Astrocyte (in vitro differentiated cells and primary cell): ENCODE data around the gene IQCE. TPM values are rescaled to one million over a fixed set of nuclear protein-coding genes. Genes with fewer than 3 reads are reported as not detected.
A peak's percentile ranks its signal among the peaks of the same experiment; 100 is the strongest.

Experiments used
- DNase-seq: peaks from one replicate; pipeline ENCODE4 v3.0.0-alpha.2; 2010; ENCODE audit warnings: low read depth
- FAIRE-seq: peaks from 2 replicates; lab custom pipeline; 2011; peaks lifted over from hg19 to GRCh38; lab: Jason Lieb, UNC
- H2AFZ ChIP-seq: 2 replicates; pipeline ENCODE4 v1.6.0; 2012; ENCODE audit warnings: low read depth, low read length, inconsistent platforms
- H3K27ac ChIP-seq: 2 replicates; pipeline ENCODE4 v1.5.1; 2011; ENCODE audit warnings: low read depth, low read length, inconsistent platforms
- H3K27me3 ChIP-seq: 2 replicates; pipeline ENCODE4 v1.6.0; 2011; ENCODE audit warnings: low read length, inconsistent platforms; ENCODE audit not compliant: insufficient read depth
- H3K36me3 ChIP-seq: 2 replicates; pipeline ENCODE4 v1.5.1; 2011; ENCODE audit warnings: low read length, inconsistent platforms; ENCODE audit not compliant: insufficient read depth
- H3K4me1 ChIP-seq: 2 replicates; pipeline ENCODE4 v1.5.1; 2011; ENCODE audit warnings: low read length, inconsistent platforms; ENCODE audit not compliant: insufficient read depth
- H3K4me2 ChIP-seq: 2 replicates; pipeline ENCODE4 v1.6.0; 2012; ENCODE audit warnings: low read length, inconsistent platforms
- H3K4me3 ChIP-seq: 2 replicates; pipeline ENCODE4 v1.5.1; 2011; ENCODE audit warnings: low read depth, mild to moderate bottlenecking, low read length, inconsistent platforms; ENCODE audit not compliant: insufficient read depth
- H3K79me2 ChIP-seq: 2 replicates; pipeline ENCODE4 v1.6.0; 2012; ENCODE audit warnings: mild to moderate bottlenecking, low read length, inconsistent platforms; ENCODE audit not compliant: insufficient read depth
- H3K9ac ChIP-seq: 2 replicates; pipeline ENCODE4 v1.6.0; 2012; ENCODE audit warnings: mild to moderate bottlenecking, low read length, inconsistent platforms
- H3K9me3 ChIP-seq: 2 replicates; pipeline ENCODE4 v1.5.1; 2012; ENCODE audit warnings: low read depth, mild to moderate bottlenecking, low read length, inconsistent platforms; ENCODE audit not compliant: insufficient read depth
- H4K20me1 ChIP-seq: 2 replicates; pipeline ENCODE4 v1.6.0; 2012; ENCODE audit warnings: low read length, inconsistent platforms; ENCODE audit not compliant: insufficient read depth
- H3K27ac Mint-ChIP-seq: one replicate; pipeline ENCODE4 v1.8.0; 2021; ENCODE audit warnings: mild to moderate bottlenecking, mixed read lengths; ENCODE audit not compliant: unreplicated experiment
- H3K27me3 Mint-ChIP-seq: one replicate; pipeline ENCODE4 v1.8.0; 2021; ENCODE audit warnings: low read depth, mixed read lengths; ENCODE audit not compliant: unreplicated experiment
- H3K36me3 Mint-ChIP-seq: one replicate; pipeline ENCODE4 v1.8.0; 2021; ENCODE audit warnings: low read depth, mixed read lengths; ENCODE audit not compliant: unreplicated experiment
- H3K4me1 Mint-ChIP-seq: one replicate; pipeline ENCODE4 v1.8.0; 2021; ENCODE audit warnings: low read depth, mixed read lengths; ENCODE audit not compliant: unreplicated experiment
- H3K4me3 Mint-ChIP-seq: one replicate; pipeline ENCODE4 v1.8.0; 2021; ENCODE audit warnings: mild to moderate bottlenecking, moderate library complexity, mixed read lengths; ENCODE audit not compliant: unreplicated experiment
- H3K9me3 Mint-ChIP-seq: one replicate; pipeline ENCODE4 v1.8.0; 2021; ENCODE audit warnings: mild to moderate bottlenecking, mixed read lengths; ENCODE audit not compliant: unreplicated experiment
- CTCF ChIP-seq: IDR thresholded peaks from 2 replicates; pipeline ENCODE4 v1.5.1; 2011; ENCODE audit warnings: low read depth, mild to moderate bottlenecking, inconsistent platforms, low read length, moderate library complexity; ENCODE audit not compliant: insufficient read depth
- EZH2 ChIP-seq: IDR thresholded peaks from 2 replicates; pipeline ENCODE4 v1.6.1; 2012; ENCODE audit warnings: mild to moderate bottlenecking, low read length, inconsistent platforms; ENCODE audit not compliant: insufficient read depth
- total RNA-seq: library from RNA; stranded (reverse); gene quantifications from 2 replicates; pipeline ENCODE4 v1.2.1, GENCODE V29; 2021

Gene IQCE
- total RNA-seq, 1 donor from 2014 or later, result 13.1 TPM

DNA sequence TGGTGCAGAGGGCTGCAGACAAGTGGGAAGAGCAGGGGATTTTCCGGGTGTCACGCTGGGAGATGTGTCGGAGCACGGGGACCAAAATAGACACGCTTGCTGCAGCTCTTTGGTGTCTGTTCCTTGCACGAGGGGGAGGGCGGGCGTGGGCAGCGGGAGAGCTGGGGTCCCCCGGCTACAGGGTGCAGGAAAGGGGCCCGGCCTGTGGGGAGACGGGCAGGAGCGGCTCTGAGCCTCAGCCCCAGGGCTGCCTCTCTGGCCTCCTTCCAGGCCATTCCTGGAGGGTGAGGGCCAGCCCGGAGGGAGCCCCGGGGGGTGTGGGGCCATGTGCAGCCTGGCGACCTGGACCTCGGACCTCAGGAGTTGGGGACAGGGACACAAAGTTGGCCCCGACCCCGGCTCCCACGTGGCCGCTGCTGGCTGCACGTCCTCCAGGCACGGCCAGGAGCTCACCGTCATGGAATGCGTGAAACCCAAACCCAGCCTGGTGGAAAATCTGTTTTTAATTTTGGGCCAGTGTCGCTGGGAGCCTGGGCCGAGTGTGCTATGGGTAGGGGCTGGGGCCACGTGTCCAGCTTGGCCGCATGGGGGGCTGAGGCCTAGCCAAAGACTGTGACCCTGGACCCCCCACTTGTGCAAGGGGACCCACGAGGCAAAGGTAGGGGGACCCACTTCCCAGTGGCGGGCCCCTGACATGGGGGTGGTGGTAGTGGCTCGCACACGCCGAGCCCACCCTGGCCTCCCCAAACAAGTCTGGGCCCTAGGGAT, 79.6 kb downstream of the IQCE start:
- Histone ChIP-seq H3K27ac (peak overlapping the region; percentile 76), H3K4me2 (peak overlapping the region; percentile 71), H2AFZ (no peak overlapping the region), H3K36me3 (no peaks in the 10 kb centered on the region), H3K79me2 (peaks cover 93% of the 10 kb centered on the region), H3K4me1 (peaks cover 77% of the 10 kb centered on the region), H3K4me3 (peak overlapping the region; percentile 5), H4K20me1 (peaks cover 84% of the 10 kb centered on the region), H3K27me3 (no peaks in the 10 kb centered on the region), H3K9me3 (peaks cover 3% of the 10 kb centered on the region), H3K9ac (peak overlapping the region; percentile 70)
- FAIRE-seq (peak; percentile 56), DNase-seq (peak; percentile 68)
- no peaks in the 10 kb centered on the region for H3K9me3 Mint-ChIP-seq
- TF ChIP-seq CTCF, result no peak
- TF ChIP-seq EZH2, result no peak
- peaks cover 4% of the 10 kb centered on the region for H3K36me3 Mint-ChIP-seq
- H3K27ac Mint-ChIP-seq, result peak overlapping the region; percentile 34
- H3K4me1 Mint-ChIP-seq, result peaks cover 11% of the 10 kb centered on the region
- no peaks in the 10 kb centered on the region for H3K27me3 Mint-ChIP-seq
- no peak overlapping the region for H3K4me3 Mint-ChIP-seq

DNA sequence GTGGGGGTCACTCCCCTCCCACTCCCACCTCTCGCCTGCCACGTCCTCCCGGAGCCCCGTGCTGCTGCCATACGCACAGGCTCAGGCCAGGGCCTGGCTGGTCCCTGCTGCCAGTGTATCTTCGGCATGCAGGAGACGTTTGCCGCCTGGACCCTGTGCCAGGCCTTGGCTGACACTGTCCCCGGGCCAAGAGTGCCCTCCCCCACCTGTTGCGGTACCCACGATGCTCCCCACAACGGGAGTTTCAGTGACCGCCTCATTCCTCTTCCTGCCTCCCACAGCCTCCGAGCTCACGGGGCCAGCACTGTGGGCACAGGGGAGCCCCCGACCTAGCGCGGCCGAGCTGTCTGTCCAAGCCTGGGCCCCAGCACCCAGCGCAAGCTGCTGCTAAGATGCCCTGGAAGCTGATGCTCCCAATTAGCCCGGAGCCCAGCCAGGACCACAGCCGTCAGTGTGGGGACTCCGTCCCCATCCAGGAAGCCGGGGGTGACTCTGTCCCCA, 80.5 kb downstream of the IQCE start:
- H4K20me1 ChIP-seq, result peaks cover 85% of the 10 kb centered on the region
- no peak for DNase-seq
- peaks cover 98% of the 10 kb centered on the region for H3K79me2 ChIP-seq
- peaks cover 3% of the 10 kb centered on the region for H3K9me3 ChIP-seq
- peaks cover 77% of the 10 kb centered on the region for H3K4me1 ChIP-seq
- H3K27ac ChIP-seq, result peak overlapping the region; percentile 76
- no peak overlapping the region for H3K4me3 ChIP-seq
- peaks cover 12% of the 10 kb centered on the region for H3K4me1 Mint-ChIP-seq
- peak overlapping the region; percentile 71 for H3K4me2 ChIP-seq
- H3K9me3 Mint-ChIP-seq, result no peaks in the 10 kb centered on the region
- no peak for TF ChIP-seq EZH2
- no peak for TF ChIP-seq CTCF
- no peaks in the 10 kb centered on the region for H3K36me3 ChIP-seq
- no peak overlapping the region for H3K27ac Mint-ChIP-seq
- no peak overlapping the region for H3K4me3 Mint-ChIP-seq
- no peaks in the 10 kb centered on the region for H3K27me3 ChIP-seq
- H3K9ac ChIP-seq, result peak overlapping the region; percentile 70
- peaks cover 4% of the 10 kb centered on the region for H3K36me3 Mint-ChIP-seq
- no peak overlapping the region for H2AFZ ChIP-seq
- no peak for FAIRE-seq
- no peaks in the 10 kb centered on the region for H3K27me3 Mint-ChIP-seq
